Esophagus (tissue), 2 donors: ENCODE data around the gene NR1I3. TPM values are rescaled to one million over a fixed set of nuclear protein-coding genes. Genes with fewer than 3 reads are reported as not detected.

Experiments
- H3K27ac ChIP-seq, 2 donors: one replicate each; pipeline ENCODE4 v1.5.1; 2013; ENCODE audit warnings: low read depth in 2 of 2, mild to moderate bottlenecking in 2 of 2, inconsistent platforms in 1 of 2, low read length in 1 of 2, moderate library complexity in 1 of 2
- H3K27me3 ChIP-seq, 2 donors: one replicate each; pipeline ENCODE4 v1.6.1; 2013; ENCODE audit warnings: low read length in 2 of 2, control low read depth in 1 of 2, mild to moderate bottlenecking in 1 of 2; ENCODE audit not compliant: insufficient read depth in 2 of 2, control insufficient read depth in 1 of 2
- H3K36me3 ChIP-seq, 2 donors: one replicate each; pipeline ENCODE4 v1.6.1; 2013; ENCODE audit warnings: low read length in 1 of 2; ENCODE audit not compliant: control insufficient read depth in 2 of 2, insufficient read depth in 2 of 2
- H3K4me1 ChIP-seq, 2 donors: one replicate each; pipeline ENCODE4 v1.6.1; 2013; ENCODE audit warnings: low read length in 1 of 2; ENCODE audit not compliant: control insufficient read depth in 2 of 2, insufficient read depth in 2 of 2
- H3K4me3 ChIP-seq, 2 donors: one replicate each; pipeline ENCODE4 v1.5.1; 2013; ENCODE audit warnings: low read length in 2 of 2, mild to moderate bottlenecking in 2 of 2, low read depth in 1 of 2, moderate library complexity in 1 of 2
- H3K9me3 ChIP-seq, 2 donors: one replicate each; pipeline ENCODE4 v1.6.1; 2013; ENCODE audit warnings: mild to moderate bottlenecking in 2 of 2, low read depth in 1 of 2, low read length in 1 of 2, moderate library complexity in 1 of 2; ENCODE audit not compliant: control insufficient read depth in 2 of 2, insufficient read depth in 1 of 2
- WGBS, 2 donors: extraction: QIAGEN DNeasy Blood & Tissue Kit; methylation state at CpG; one replicate each; pipeline ENCODE4 v1.1.7; 2013; 5-methylcytosine and 5-hydroxymethylcytosine counted together
- polyA plus RNA-seq, 2 donors: library from polyadenylated mRNA; stranded (reverse); fragments of 200-250 nt; gene quantifications; one replicate each; pipeline ENCODE4 v1.2.3, GENCODE V29; 2013
- donor health status: healthy with polysubstance abuse.
- donor health status: Bipolar disorder and iron deficiency.

The NR1I3 gene
- polyA plus RNA-seq, 2 donors = 0.07 TPM; not detected in 1

DNA sequence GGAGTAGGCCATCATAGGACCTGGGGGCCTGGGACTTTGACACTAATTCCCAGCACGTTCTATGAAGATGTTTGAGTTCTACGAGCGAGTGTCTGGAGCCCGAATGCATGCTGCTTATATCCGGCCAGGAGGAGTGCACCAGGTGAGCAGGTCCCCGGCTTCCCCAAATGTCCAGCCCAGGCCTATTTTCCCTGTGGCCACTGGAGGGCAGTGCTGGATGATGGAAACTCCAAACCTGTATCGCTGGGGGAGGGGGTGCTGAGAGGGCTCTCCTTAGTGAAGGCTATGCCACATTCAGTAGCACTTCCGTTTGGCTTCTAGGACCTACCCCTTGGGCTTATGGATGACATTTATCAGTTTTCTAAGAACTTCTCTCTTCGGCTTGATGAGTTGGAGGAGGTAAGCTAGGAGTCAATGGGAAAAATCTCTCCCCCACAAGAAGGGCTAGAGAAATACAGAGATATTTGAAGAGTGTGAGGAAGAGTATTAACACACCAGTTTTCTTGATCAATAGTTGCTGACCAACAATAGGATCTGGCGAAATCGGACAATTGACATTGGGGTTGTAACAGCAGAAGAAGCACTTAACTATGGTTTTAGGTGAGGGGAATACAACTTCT, 28.1 kb downstream of the NR1I3 start:
- WGBS, 2 donors = 42 to 45% methylated on average over 11 of the region's 11 CpGs
- Histone ChIP-seq H3K27me3 (no peaks in the 10 kb centered on the region), H3K36me3 (peaks cover 16 to 45% of the 10 kb centered on the region in 2 donors), H3K9me3 (no peaks in the 10 kb centered on the region), H3K4me1 (no peaks in the 10 kb centered on the region), H3K27ac (no peak overlapping the region), H3K4me3 (no peak overlapping the region)

DNA sequence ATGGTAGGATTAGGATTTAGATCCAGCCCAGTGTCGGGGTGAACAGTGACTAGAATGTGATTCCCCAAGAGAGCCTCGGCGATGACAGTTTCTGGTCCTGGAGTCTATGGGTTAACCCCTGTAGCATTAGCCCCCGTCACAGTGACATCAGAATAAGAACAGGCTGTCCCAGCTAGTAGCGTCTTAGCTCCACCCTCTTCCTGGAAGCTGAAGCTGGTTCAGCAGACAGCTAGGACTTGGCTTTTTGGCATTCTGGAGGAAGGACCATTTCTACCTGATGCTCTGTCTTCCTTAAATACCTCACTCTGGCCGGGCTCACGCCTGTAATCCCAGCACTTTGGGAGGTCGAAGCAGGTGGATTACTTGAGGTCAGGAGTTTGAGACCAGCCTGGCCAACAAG, 30.8 kb downstream of the NR1I3 start:
- Histone ChIP-seq H3K27me3 (no peaks in the 10 kb centered on the region), H3K4me1 (peaks cover 0 to 6% of the 10 kb centered on the region in 2 donors), H3K4me3 (no peak overlapping the region), H3K27ac (peak overlapping the region; percentile 42 to 52), H3K36me3 (peaks cover 8 to 31% of the 10 kb centered on the region in 2 donors), H3K9me3 (no peaks in the 10 kb centered on the region)
- 64 to 74% methylated on average over 8 of the region's 8 CpGs for WGBS, 2 donors

DNA sequence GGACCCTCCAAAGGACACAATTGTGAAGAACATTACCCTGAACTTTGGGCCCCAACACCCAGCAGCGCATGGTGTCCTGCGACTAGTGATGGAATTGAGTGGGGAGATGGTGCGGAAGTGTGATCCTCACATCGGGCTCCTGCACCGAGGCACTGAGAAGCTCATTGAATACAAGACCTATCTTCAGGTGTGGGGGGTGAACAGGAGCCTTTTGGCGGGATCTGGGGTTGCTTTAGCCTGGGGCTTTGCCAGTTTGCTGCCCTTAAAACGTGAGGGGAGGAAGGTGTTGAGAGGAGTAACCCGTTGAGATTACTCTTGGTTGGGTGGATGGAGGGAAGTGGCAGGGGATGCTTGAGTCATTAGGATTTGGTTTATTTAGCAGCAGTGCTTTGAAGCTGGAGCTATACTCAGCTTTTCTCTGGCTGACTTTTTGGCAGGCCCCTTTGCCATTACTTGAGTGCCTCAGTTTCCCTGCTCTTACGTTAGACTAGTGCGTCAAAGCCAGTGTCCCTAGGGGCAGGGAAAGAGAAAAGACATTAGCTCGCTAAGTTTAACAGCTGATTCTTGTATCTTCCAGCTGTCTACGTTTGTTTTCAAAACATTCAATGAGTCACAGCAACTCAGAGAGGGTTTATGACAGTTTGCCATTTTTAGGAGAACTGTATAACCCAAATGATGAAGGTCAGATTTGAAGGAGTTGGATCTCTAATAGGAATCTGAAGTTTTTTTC, 31.4 kb downstream of the NR1I3 start:
- H3K9me3 ChIP-seq = no peaks in the 10 kb centered on the region
- H3K27ac ChIP-seq = peak overlapping the region; percentile 45 to 76
- peaks cover 0 to 6% of the 10 kb centered on the region in 2 donors for H3K4me1 ChIP-seq
- H3K4me3 ChIP-seq = no peak overlapping the region
- peaks cover 8 to 26% of the 10 kb centered on the region in 2 donors for H3K36me3 ChIP-seq
- WGBS, 2 donors = 77 to 83% methylated on average over 12 of the region's 12 CpGs
- H3K27me3 ChIP-seq = no peaks in the 10 kb centered on the region

DNA sequence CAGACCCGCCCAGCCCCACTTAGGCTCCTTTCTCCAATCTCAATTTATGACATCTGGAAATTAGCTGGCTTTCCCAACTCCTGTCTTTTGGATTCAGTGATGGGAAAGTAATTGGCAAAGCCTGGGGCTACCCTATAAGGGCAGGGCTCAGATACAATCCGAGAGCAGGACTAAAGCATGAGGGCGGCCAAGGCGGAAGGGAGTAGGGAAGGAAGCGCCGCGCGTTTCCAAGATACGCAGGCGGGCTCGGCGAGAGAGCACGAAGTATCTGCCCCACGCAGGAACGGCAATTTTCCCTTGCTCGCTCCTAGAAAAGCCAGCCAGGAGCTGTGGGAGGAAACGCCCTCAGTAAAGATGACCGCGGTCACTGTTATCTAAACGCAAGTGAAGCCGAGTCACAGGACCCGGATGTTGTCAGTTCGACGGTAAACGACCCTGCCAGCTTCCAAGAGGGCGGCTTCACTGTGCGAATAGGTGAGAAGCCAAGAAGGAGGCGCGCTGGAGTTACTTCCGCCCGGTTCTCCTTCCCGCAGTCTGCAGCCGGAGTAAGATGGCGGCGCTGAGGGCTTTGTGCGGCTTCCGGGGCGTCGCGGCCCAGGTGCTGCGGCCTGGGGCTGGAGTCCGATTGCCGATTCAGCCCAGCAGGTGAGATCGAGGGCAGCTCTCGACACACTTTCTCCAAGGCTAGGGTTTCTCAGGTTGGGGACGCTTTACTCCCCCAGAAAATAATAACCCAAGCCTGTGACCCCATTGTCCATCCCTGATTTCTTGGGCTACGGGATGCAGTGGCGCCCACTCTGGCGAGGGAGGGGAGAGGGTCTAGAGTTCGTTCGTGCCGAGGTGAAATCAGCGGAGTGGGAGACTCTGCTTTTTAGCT, 35.9 kb downstream of the NR1I3 start, which contains the start of gene NDUFS2:
Gene NDUFS2 (plus strand): TSS at position 532 of the 877 bp plus-strand sequence. CDS start 19 bp downstream, at position 551.
- Histone ChIP-seq H3K9me3 (no peaks in the 10 kb centered on the region), H3K27ac (peak within 1 kb of the TSS; percentile 92 to 100), H3K27me3 (no peaks in the 10 kb centered on the region), H3K4me3 (peak within 1 kb of the TSS; percentile 78 to 95), H3K4me1 (peaks cover 2 to 29% of the 10 kb centered on the region in 2 donors), H3K36me3 (peaks cover 3 to 11% of the 10 kb centered on the region in 2 donors)
- WGBS, 2 donors = 2% methylated on average over 53 of the region's 53 CpGs

DNA sequence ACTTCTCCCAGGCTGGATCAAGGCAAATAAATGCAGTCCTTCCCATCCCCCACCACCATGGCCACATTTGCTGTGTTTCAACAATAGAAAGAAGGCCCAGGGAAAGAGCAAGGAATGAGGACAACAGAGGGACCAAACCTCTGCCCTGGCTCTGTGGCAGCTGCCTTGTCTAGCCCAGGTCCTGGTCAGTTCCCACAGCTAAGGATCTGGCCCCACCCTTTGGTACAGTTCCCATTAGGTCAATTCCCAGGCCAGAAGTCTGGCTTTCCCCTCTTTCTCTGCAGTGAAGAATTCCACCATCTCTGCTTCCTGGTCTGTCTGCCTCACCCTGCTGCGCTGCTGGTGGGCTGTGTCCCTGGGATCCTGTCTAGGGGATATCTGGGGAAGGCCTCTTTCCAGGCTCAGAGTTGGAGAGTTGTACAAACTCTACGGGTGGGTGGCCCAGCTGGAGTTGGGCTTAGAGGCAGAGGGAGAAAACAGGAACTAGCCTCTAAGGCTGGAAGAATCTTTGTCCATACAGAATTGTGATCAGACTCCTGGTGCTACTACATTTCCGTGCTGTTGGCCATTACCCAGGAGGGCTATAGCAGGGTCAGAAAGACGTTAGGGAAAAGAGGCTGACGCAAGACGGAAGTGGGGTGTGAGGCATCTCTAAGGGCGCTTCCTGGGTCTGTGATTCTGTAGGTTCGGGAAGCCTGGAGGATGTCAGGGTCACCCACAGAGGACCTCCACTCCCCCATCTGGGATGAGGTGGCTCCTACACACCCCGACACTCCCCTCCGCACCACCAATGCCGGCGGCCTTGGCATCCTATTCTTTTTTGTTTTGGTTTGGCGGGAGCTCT, 36.8 kb downstream of the NR1I3 start:
- Histone ChIP-seq H3K27me3 (no peaks in the 10 kb centered on the region), H3K4me1 (peaks cover 2 to 29% of the 10 kb centered on the region in 2 donors), H3K9me3 (no peaks in the 10 kb centered on the region), H3K36me3 (peaks cover 1 to 4% of the 10 kb centered on the region in 2 donors), H3K27ac (peak overlapping the region; percentile 92 to 100), H3K4me3 (peak overlapping the region; percentile 78 to 95)
- WGBS, 2 donors = 27 to 45% methylated on average over 13 of the region's 13 CpGs

- Histone ChIP-seq H3K9me3 (no peaks in the 10 kb centered on the region), H3K27ac (peak overlapping the region; percentile 92 to 100), H3K36me3 (peaks cover 0 to 4% of the 10 kb centered on the region in 2 donors), H3K27me3 (no peaks in the 10 kb centered on the region), H3K4me1 (peaks cover 2 to 29% of the 10 kb centered on the region in 2 donors), H3K4me3 (no peak overlapping the region)
- WGBS, 2 donors = 62 to 66% methylated on average over 5 of the region's 5 CpGs
These were observed 37.5 kb downstream of the NR1I3 start for GRCh38 chr1:161200421-161200991.

DNA sequence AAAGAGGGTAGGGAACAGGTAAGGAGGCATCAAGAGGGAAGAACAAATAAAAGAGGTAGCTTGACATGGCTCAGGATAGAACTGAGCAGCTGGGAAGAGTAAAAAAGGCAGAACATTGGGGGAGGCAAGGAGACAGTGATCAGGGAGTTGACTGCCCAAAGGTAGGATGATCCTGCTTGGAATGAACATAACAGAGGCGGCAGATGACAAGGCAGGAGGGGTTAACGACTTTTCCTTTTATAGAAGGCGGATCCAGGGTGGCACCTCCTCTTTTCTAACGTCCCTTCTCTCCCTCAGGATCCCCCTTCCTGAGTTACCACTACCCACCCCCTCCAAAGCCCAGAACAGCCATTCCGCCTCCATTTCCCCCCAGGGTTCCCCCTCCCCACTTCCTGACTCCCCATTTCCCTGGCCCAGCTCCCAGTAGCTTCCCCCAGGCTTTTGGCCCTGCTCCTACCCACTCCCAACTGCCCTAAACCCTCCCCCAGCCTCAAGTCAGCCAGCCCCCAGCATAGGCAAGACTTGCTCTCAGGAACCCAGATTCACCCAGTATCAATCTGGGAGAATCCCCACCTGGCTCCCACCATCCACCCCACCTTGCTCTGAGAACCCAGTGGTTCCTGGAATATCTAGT, 38.4 kb downstream of the NR1I3 start:
- Histone ChIP-seq H3K4me3 (no peak overlapping the region), H3K27me3 (no peaks in the 10 kb centered on the region), H3K27ac (peak overlapping the region; percentile 92 to 100), H3K36me3 (peaks cover 0 to 4% of the 10 kb centered on the region in 2 donors), H3K4me1 (peaks cover 2 to 31% of the 10 kb centered on the region in 2 donors), H3K9me3 (no peaks in the 10 kb centered on the region)
- 41 to 46% methylated on average over 3 to 5 of the region's 5 CpGs for WGBS, 2 donors

- H3K27me3 ChIP-seq = no peaks in the 10 kb centered on the region
- H3K27ac ChIP-seq = peak within 1 kb of the TSS; percentile 92 to 100
- H3K4me1 ChIP-seq = peaks cover 2 to 31% of the 10 kb centered on the region in 2 donors
- peaks cover 0 to 4% of the 10 kb centered on the region in 2 donors for H3K36me3 ChIP-seq
- no peaks in the 10 kb centered on the region for H3K9me3 ChIP-seq
- H3K4me3 ChIP-seq = peak within 1 kb of the TSS; percentile 9 to 30
- WGBS, 2 donors = 28 to 54% methylated on average over 11 of the region's 11 CpGs
These were observed 39.0 kb downstream of the NR1I3 start, which contains the start of gene ADAMTS4 for GRCh38 chr1:161198897-161199431. Gene ADAMTS4 (minus strand): TSS chr1:161199054. CDS start chr1:161198627, 427 bp downstream.
